ENCODE data around the gene PSIP1. TPM values are rescaled to one million over a fixed set of nuclear protein-coding genes. Genes with fewer than 3 reads are reported as not detected.

The PSIP1 gene
- total RNA-seq: 10 to 100 TPM; 20.0 to 34.3 TPM

GRCh38 chr9:15510789-15511575 is at the start of gene PSIP1:
TSS of gene PSIP1 (minus strand) at chr9:15510970. CDS start at chr9:15510188, 782 bp downstream.

GRCh38 chr9:15552636-15553527 is 42.1 kb upstream of the PSIP1 start, which contains the start of gene CCDC171:
TSS of gene CCDC171 (plus strand) at chr9:15553043. CDS start at chr9:15564089, 11,046 bp downstream.

DNA sequence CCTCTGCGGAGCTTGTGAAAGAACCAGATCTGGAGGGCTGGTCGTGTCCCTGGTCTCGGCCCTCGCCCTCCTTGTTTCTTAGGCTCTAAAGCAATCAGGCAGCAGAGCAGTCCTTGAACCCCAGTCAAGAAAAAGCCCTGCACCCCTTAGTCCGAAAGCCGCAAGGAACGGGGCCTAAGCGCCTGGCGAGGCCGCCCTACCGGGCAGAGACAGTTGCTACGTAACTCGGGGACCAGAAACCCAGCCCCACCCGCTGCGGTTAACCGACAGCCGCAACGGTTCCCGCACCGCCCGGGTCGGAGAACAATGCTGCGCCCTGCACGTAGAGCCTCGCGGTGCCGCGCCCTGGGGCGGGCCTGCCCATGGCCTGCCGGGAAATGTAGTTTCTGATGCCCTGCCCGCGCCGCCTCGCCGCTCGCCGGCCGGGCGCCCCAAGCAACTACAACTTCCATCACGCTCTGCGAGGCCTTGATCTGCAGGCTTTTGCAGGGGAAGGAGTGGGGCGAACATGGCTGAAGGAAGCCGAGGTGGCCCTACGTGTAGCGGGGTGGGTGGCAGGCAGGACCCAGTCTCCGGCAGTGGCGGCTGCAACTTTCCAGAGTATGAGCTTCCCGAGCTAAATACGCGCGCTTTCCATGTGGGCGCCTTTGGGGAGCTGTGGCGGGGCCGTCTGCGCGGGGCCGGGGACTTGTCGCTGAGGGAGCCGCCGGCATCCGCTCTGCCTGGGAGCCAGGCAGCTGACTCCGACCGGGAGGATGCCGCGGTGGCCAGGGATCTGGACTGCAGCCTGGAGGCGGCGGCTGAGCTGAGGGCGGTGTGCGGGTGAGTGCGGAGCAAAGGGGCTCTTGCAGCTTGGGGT is 88.2 kb downstream of the PSIP1 start, which contains the start of gene SNAPC3:
Gene SNAPC3, plus strand, starts transcription at position 505 of the 859 bp plus-strand sequence. Its CDS starts 4 bp downstream, at position 509.

Small RNA genes lying within 50 kb of the gene (small RNA-seq; reads per million reads assigned to genes)
- 0 reads per million in 2 donors for gene AL513423.1
- gene RN7SL98P: 0 reads per million in 2 donors
- gene RNU6-246P: 0 reads per million in 2 donors
- gene RNU6-319P: 0 reads per million in 2 donors

Other genes starting within 250 kb of the PSIP1 start
- 1 to 10 TPM; 1.7 to 2.8 TPM for gene TTC39B, start 203.8 kb downstream of the PSIP1 start, total RNA-seq
- 10 to 100 TPM; 30.6 to 41.0 TPM for gene SNAPC3, start 88.1 kb downstream of the PSIP1 start, total RNA-seq
- 10 to 100 TPM in 1 of 2 donors, 1 to 10 TPM in 1; 9.0 to 22.7 TPM for gene CCDC171, start 42.1 kb upstream of the PSIP1 start, total RNA-seq

Data from melanocyte of skin (primary cell).